Uterus (tissue), 4 donors: ENCODE measurements around the gene PVR. TPM values are rescaled to one million over a fixed set of nuclear protein-coding genes. Genes with fewer than 3 reads are reported as not detected.

Experiments used
- DNase-seq, 2 donors: peaks; one replicate each; pipeline ENCODE4 v3.0.0-alpha.2; 2019 to 2020
- H3K27ac ChIP-seq, 2 donors: fragments of 200-600 bp; sonication (generic); 1 replicate in 1 of 2; 2 replicates in 1 of 2; pipeline ENCODE4 v1.5.1; 2016 to 2018
- H3K27me3 ChIP-seq, 2 donors: fragments of 200-600 bp; sonication (generic); one replicate each; pipeline ENCODE4 v1.5.1; 2018 to 2019; ENCODE audit warnings: control low read depth in 1 of 2
- H3K36me3 ChIP-seq, 2 donors: fragments of 200-600 bp; sonication (generic); one replicate each; pipeline ENCODE4 v1.5.1; 2019; ENCODE audit warnings: control low read depth in 1 of 2
- H3K4me1 ChIP-seq, 2 donors: fragments of 200-600 bp; sonication (generic); one replicate each; pipeline ENCODE4 v1.5.1; 2018 to 2019; ENCODE audit warnings: control low read depth in 1 of 2
- H3K4me3 ChIP-seq, 2 donors: fragments of 200-600 bp; sonication (generic); 1 replicate in 1 of 2; 2 replicates in 1 of 2; pipeline ENCODE4 v1.5.1; 2018 to 2019; ENCODE audit warnings: mild to moderate bottlenecking in 1 of 2
- H3K9me3 ChIP-seq, 2 donors: fragments of 200-600 bp; sonication (generic); one replicate each; pipeline ENCODE4 v1.5.1; 2019; ENCODE audit warnings: control low read depth in 1 of 2
- CTCF ChIP-seq, 4 experiments: fragments of 200-600 bp in 2 of 4; fragments of 450-650 bp in 2 of 4; sonication (generic) in 2 of 4; IDR thresholded peaks; one replicate each; pipeline ENCODE4 v1.5.1; 2016 to 2019; ENCODE audit warnings: antibody characterized with exemption in 4 of 4, mild to moderate bottlenecking in 2 of 4, moderate library complexity in 1 of 4
- POLR2A ChIP-seq, 2 donors: fragments of 450-650 bp; IDR thresholded peaks; one replicate each; pipeline ENCODE4 v1.6.1; 2016; ENCODE audit warnings: antibody characterized with exemption in 2 of 2, mild to moderate bottlenecking in 1 of 2, moderate library complexity in 1 of 2
- intact Hi-C: fragments of 100-400 bp; cut with DNase I; formaldehyde crosslinking; loops from one replicate; pipeline ENCODE4 v1.15.1; 2023; ENCODE audit warnings: low total_unique reads
- total RNA-seq, 4 donors: library from RNA; depleted of rRNA in 3 of 4; stranded (reverse); fragments of >200 nt in 3 of 4; gene quantifications; one replicate each; pipeline versions ENCODE4 v1.1.0 to v1.2.4, GENCODE V29; 2014 to 2023
- donor health status: DM: yes; HTN: yes; CAD: no.

The PVR gene
- total RNA-seq, 4 donors from 2014 or later = 7.9 to 45.3 (median 28.0) TPM

GRCh38 chr19:44618640-44619357 lies 24.9 kb upstream of the PVR start:
- no peaks in the 10 kb centered on the region for H3K4me1 ChIP-seq
- intact Hi-C loops = no loop called here
- H3K4me3 ChIP-seq = no peak overlapping the region
- no peaks in the 10 kb centered on the region for H3K36me3 ChIP-seq
- H3K9me3 ChIP-seq = no peaks in the 10 kb centered on the region
- H3K27ac ChIP-seq = no peak overlapping the region
- TF ChIP-seq CTCF (IDR thresholded peaks at IDR 0.05) = no peak
- no peak for TF ChIP-seq POLR2A (IDR thresholded peaks at IDR 0.05)
- H3K27me3 ChIP-seq = no peaks in the 10 kb centered on the region
- no peak for DNase-seq

- TF ChIP-seq CTCF (IDR thresholded peaks at IDR 0.05) (no peak), POLR2A (IDR thresholded peaks at IDR 0.05) (no peak)
- no peak for DNase-seq
Measured at GRCh38 chr19:44620667-44621066, 23.0 kb upstream of the PVR start.

DNA sequence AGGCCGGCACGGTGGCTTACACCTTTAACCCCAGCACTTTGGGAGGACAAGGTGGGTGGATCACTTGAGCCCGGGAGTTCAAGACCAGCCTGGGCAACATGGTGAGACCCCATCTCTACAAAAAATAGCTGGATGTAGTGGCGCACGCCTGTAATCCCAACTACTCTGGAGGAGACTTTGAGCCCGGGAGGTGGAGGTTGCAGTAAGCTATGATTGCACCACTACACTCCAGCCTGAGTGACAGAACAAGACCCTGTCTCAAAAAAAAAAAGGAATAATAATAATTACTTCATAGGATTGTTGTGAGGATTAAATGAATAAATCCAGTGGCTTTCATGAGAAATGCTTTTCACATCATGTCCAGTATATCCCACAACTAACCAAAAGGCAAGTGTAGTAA lies 22.3 kb upstream of the PVR start:
- Histone ChIP-seq H3K9me3 (no peaks in the 10 kb centered on the region), H3K27me3 (no peaks in the 10 kb centered on the region), H3K36me3 (no peaks in the 10 kb centered on the region), H3K4me3 (no peak overlapping the region), H3K4me1 (no peaks in the 10 kb centered on the region), H3K27ac (no peak overlapping the region)
- TF ChIP-seq POLR2A (IDR thresholded peaks at IDR 0.05) = no peak
- no peak for TF ChIP-seq CTCF (IDR thresholded peaks at IDR 0.05)
- DNase-seq = no peak
- intact Hi-C loops = no loop called here

More at GRCh38 chr19:44620667-44621066, 23.0 kb upstream of the PVR start:
- Histone ChIP-seq H3K27me3 (no peaks in the 10 kb centered on the region), H3K9me3 (no peaks in the 10 kb centered on the region), H3K27ac (no peak overlapping the region), H3K4me3 (no peak overlapping the region), H3K36me3 (no peaks in the 10 kb centered on the region), H3K4me1 (no peaks in the 10 kb centered on the region)
- intact Hi-C loops = no loop called here

DNA sequence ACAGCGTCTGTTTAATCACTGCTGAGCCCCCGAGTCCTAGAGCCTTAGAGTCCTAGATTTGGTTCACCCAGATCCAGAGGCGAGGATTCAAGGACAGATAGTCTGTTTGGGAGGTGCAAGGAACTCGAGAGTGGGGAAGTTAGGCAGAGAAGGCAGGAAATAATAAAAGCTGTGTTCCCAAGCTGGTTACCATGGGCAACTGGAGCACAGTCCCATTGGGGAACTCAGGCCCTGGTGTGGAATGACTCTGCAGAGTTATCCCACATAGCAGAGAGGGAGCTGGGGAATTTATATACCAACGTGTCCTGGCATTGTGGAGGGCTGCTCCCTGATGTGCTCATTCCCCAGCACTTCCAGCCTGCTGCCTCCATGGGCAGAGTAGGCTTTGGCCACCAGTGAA lies 20.6 kb upstream of the PVR start:
- intact Hi-C loops = no loop called here
- no peak for DNase-seq
- Histone ChIP-seq H3K27me3 (no peaks in the 10 kb centered on the region), H3K9me3 (no peaks in the 10 kb centered on the region), H3K27ac (no peak overlapping the region), H3K36me3 (no peaks in the 10 kb centered on the region), H3K4me3 (no peak overlapping the region), H3K4me1 (no peaks in the 10 kb centered on the region)
- no peak for TF ChIP-seq POLR2A (IDR thresholded peaks at IDR 0.05)

DNA sequence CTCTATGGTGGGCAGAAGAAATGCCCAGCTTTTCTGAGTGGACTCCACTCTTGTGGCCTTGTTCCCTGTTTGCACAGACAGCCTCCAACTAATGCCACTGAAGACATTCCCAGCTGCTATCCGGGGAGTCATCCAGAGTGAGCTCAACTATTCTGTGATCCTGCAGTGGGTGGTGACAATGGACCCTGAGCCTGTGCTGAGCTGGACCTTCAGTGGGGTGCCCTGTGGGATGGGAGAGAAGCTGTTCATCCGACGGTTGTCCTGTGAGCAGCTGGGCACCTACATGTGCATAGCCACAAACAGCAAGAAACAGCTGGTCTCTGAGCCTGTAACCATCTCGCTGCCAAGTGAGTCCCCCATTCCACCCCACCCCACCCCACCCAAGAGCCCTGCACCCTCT lies 20.1 kb upstream of the PVR start:
- no peak overlapping the region for H3K4me3 ChIP-seq
- intact Hi-C loops = no loop called here
- no peaks in the 10 kb centered on the region for H3K4me1 ChIP-seq
- no peaks in the 10 kb centered on the region for H3K36me3 ChIP-seq
- H3K27ac ChIP-seq = no peak overlapping the region
- H3K27me3 ChIP-seq = no peaks in the 10 kb centered on the region
- DNase-seq = no peak
- H3K9me3 ChIP-seq = no peaks in the 10 kb centered on the region
- TF ChIP-seq CTCF (IDR thresholded peaks at IDR 0.05) (no peak), POLR2A (IDR thresholded peaks at IDR 0.05) (no peak)
